GM19240 (cell line): ENCODE results near the gene TSPAN17.
"Not testable (repeated sequence)": the region's sequence is repeated elsewhere in the genome, so short reads cannot be mapped to it uniquely, and the experiment has no call there.

Experiments
- DNase-seq: peaks from one replicate; pipeline ENCODE4 v3.0.0; 2011; ENCODE audit warnings: low spot score; ENCODE audit not compliant: insufficient read length

The TSPAN17 gene, protein sequence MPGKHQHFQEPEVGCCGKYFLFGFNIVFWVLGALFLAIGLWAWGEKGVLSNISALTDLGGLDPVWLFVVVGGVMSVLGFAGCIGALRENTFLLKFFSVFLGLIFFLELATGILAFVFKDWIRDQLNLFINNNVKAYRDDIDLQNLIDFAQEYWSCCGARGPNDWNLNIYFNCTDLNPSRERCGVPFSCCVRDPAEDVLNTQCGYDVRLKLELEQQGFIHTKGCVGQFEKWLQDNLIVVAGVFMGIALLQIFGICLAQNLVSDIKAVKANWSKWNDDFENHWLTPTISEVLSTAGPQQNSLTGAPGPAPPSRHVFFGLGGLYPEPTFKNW

DNA sequence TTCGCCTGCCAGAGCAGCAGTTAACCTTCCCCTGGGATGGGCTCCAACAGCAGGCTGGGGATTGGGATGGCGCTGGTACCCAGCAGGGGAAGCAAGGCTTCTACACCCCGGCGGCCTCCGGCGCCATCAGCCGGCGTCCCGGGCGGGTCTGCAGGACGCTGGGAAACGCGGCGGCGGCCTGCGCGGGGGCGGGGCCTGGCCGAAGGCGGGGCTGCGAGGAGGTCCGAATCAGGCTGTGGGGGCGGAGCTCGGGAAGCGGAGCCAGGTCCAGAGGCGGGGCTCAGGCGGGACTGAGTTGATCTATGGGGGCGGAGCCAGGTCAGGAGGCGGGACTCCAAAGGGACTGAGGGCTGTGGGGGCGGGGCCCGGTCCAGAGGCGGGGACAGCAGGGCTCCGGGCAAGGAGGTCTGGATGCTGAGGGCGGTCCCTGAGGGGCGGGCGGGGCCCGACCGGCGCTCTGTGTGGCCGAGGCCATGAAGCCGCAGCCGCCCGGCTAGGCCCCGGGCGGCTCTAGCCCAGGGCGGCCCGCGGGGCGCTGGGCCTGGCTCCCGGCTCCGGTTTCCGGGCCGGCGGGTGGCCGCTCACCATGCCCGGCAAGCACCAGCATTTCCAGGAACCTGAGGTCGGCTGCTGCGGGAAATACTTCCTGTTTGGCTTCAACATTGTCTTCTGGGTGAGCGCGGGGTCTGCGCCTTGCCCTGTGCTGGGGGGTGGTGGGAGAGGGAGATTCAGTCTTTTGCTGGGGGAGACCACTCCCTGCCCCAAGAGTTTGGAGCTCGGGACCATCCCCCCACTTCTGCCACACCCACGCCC lies at the start of gene TSPAN17:
Gene TSPAN17, plus strand, starts transcription at position 455 of the 813 bp plus-strand sequence. Its CDS starts 132 bp downstream, at position 587.
- DNase-seq, result peak; percentile 98

DNA sequence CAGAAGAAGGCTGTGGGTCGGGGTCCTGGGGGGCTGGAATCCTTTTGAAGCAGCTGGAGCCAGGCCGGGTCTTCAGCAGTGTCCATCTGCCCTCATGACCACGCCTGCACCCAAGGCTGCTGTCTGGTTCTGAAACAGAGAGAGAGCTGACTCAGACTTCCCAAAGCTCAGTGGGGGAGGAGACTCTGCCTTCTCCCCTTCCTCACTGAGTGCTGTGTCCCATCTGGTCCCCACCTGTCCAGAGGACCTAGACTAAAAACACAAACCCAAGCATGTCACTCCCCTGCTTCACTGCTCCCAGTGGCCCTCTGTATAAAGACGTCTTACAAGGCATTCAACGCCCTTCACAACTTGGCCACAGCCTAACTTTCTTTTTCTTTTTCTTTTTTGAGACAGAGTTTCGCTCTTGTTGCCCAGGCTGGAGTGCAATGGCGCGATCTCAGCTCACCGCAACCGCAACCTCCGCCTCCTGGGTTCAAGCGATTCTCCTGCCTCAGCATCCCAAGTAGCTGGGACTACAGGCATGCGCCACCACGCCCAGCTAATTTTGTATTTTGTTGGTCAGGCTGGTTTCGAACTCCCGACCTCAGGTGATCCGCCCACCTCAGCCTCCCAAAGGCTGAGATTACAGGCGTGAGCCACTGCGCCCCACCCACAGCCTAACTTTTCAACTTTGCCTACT lies 47.4 kb upstream of the TSPAN17 start:
- not testable (repeated sequence) for DNase-seq

DNA sequence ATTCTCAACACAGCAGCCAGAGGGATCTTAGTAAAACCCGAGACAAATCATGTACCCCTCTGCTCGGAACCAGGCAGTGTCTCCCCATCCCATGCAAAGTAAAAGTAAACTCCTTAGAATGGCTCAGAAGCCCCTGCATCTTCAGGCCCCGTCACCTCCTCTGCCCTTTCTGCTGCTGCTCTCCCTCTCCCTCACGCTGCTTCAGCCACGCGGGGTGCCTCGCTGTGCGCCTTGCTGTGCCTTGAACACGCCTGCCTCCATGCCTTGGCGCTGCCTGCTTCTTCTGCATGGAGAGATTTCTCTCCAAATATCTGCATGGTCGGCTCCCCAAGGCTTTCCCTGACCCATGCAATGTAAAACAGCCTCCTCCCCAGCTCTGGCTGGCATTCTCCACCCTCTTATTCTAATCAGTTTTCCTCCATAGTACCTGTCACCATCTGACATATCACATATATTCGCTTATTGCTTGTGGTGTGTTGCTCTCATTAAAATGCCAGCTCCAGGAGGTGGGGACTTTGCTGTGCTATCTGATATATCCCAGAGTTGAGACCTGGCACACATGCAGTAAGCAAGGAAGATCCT lies 45.3 kb upstream of the TSPAN17 start:
- DNase-seq, result no peak

DNA sequence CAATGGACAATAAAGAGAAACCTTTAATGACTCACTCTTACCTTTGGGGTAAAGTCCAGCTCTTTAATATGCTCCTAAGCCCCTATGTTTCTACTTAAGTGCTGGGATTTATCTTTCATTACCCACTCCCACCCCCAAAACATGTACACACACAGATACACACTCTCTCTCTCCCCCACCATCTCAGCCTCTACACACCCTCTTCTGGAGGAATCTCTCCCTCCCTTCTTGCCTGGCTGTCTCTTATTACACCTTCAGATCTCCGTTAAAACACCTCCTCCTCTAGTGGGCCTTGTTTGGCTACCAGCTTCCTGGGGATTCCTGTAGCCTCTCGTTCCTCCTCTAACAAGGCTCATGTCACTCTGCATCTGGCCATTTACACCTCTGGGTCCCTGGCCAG lies 44.2 kb upstream of the TSPAN17 start:
- DNase-seq, result no peak

DNA sequence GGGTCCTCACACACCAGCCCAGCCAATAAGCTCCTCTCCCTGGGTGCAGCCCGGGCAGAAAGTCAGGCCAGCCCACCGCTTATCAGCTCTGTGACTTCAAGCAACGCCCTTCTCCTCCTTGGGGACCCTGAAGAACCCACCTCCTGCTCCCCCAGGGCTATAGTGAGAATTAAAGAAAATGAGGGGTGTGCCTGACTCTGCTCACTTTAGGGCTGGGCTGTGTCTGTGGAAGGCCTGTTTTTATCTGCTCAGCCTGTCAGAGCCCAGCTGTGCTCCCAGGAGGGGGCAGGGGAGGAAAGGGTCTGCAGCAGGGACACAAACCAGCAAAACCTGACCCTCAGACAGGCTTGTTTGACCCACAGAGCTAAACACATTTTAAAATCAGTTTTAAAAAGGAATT lies 41.3 kb upstream of the TSPAN17 start:
- DNase-seq, result no peak

DNA sequence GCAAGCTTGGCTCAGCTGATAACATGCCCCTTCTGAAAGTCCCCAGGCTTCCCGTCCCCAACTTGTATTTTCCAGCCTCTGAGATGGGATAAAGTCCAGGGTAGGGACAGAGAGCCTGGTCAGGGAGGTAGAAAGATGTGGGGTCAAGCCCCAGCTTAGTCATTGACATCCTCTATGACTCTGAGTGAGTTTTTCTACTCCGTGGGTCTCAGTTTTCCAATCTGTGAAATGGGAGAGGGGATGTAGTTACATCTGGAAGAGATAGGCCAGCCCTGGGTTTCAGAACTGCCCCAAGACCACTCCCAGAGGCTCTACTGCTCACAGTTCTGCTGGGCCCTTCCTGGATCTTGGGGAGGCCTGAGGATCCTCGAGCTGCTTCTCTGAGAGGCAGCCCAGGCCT lies 40.4 kb upstream of the TSPAN17 start:
- DNase-seq, result no peak

DNA sequence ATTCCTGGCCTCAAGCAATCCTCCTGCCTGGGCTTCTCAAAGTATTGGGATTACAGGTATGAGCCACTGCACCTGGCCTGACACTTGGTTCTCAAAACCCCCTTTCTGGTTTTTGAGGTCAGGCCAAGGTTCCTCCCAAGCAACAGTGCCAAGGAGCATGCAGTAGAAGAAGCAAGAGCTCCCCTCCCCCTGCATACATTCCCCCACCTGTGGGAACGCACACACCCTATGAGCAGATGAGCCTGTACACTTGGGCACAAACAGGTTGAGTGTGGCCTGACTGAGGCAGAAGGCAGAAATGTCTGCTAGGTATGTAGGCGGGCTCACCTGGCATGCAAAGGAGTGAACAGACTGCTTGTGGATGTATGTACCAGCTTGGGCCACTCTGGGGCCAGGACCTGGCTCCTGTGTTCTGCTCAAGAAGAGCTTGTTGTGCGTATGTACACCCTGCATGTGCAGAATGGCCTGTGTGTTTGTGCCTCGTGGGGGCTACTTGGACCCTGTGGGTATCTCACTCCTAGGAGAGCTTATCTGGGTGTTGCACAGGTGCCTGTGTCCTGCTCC lies 39.1 kb upstream of the TSPAN17 start:
- no peak for DNase-seq

DNA sequence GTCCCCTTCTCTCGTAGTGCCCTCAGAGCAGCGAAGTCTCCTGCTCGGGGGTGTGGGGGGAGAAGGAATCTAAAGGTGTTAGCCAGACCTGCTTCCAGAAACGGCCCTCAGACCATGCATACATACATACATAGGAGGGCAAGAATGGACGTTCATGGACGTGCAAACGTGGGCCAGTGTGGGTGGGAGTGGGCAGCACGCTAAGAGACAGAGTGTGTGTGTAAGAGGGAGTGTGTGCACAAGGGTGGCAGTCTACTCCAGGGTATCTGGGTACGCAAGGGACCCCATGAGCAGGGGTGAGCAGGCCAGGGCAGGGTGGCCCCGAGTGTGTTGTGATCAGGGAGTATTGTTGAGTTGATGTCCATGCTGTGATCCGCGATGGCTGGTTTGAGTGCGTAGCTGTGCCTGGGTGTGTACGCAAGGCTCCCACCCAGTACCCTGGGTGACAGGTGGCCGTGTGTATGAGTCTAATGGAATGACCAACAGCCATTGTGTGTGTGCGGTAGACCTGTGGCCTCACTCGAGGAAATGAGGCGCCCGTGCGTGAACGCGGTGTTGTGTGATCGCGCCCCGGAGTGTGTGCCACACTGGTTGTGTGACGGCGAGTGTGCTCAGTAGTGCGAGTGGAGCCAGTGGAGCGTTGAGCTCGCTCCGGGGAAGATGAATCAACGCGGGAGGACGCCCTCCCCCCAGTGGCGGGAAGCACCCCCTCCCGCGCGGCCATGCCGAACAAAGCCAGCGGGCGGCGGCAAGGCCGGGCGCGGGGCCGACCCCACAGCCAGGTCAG lies 38.2 kb upstream of the TSPAN17 start:
- DNase-seq, result no peak

DNA sequence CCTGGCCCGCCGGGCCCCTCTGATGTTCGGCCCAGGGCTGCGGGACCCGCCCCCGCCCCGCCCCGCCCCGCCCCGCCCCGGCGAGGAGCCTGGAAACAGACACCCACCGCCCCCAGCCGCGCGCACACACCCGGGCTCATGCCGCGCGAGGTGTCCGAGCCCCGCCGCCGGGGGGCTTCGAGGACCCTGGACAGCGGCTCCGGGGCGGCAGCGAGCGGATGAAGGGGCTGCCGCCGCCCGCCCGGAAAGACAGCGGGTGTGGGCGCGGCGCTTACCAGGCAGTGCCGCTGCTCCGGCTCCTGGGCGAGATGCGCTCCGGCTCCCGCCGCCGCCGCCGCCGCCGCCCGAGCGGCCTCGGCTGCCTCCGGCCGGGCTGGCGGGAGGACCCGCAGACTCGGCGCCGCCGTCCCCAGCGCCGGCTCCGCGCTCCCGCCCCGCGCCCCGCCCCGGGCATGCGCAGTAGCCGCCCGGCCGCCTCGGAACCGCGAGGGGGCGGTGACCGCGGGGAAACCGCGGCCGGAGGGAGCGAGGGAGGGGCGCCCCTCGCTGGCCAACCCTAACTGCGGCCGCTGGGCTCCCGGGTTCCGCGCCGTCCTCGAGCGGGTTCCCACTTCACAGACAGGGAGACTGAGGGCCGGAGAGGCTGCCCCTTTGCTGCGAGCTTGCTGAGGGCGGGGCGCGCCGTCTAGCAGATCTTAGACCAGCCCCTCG lies 37.4 kb upstream of the TSPAN17 start, which contains the start of gene GPRIN1:
Gene GPRIN1, minus strand, starts transcription at position 433 of the 711 bp plus-strand sequence. CDS start 10,322 bp downstream, outside the sequence.
- peak; percentile 93 for DNase-seq

DNA sequence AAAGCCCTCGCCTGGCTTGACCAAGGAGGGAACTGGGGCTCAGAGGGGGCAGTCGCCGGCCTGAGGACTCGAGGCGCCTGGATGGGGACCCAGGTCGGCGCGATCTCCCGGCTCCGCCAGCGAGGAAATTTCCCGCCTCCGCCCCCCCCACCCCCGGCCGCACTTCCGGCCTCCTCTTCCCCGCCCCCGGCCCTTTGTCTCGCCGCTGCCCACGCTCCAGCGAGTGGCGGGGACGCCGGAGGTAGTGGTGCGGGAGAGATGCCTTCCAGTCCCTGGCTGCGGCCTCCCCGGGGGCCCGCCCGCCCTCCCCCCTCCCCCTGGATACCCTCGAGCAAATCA lies 36.9 kb upstream of the TSPAN17 start:
- no peak for DNase-seq

DNA sequence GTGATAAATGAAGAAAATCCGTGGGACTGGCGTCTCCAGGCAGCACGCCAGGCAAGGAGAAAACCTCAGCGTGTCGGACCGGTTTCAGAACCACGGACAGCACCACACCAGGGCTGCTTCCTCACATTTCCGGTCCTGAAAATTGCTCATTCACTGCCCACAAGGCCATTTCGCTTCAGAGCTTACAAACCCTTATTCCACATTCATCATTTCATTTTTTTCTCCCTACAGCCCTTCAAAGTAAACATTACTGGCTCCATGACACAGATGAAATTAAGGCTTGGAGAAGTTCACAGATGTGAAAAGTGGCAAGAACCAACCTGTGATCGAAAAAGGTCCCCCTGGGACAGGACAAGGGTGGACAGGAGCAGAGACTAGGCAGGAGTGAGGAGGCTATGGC lies 35.8 kb upstream of the TSPAN17 start:
- DNase-seq, result no peak

DNA sequence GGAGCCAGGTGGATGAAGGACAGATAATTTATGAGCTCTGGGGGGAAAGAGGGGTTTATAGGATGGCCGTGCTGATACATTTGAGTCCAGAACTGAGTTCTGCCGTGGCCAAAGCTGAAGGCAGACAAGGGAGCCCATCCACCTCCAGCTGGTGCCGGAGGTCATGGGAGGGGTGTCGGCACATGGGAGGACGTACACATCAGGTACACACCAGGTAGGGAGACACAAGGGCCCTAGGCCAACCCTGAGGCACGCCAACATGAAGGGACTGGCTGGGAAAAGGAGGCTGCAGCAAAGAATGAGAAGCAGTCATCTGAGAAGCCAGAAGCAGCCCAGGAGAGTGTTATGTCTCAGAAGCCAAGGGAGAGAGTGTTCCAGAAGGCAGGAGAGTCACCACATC lies 35.3 kb upstream of the TSPAN17 start:
- DNase-seq, result no peak

DNA sequence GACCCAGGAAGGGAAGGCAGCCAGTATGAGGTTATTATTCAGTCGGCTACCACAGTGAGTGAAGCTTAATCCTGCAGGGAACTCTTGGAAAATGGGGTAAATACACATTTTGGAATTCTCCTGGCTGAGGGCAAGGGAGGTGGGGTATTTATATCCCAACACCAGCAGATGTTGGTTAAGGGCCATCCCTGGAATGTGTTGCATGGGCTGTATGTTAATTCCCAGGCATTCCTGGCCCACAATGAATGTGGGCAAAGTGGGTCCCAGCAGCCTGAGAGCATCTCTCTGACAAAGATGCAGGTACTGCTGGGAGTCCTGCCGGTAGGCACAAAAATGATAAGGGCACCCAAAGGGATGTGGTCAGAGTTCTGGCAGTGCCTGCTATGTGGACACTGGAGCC lies 34.4 kb upstream of the TSPAN17 start:
- DNase-seq, result no peak

DNA sequence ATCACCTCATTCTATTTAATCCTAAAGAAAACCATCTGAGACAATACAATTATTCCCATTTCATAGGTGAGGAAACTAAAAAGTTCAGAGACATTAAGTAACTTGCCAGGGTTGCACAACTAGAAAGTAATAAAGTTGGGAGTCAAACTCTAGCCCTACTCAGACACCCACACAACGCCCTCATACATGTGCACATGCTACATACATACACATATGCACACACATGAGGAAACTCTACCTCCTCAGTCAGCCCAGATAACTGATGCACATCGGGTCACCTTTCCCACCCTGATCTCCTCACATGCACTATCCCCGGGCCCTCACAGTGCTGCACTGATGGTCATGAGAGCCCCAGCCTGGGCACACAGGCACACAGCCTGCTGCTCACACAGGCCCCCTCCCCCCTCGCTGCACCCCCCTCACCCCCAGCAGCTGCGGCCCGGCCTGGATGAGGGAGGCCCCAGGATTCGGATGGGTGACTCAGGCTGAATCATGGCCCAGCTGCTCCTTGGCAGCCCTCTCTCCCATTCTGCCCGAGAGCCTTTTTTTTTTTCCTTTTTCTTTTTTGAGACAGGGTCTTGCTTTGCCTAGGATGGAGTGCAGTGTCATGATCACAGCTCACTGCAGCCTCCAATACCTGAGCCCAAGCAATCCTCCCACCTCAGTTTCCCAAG lies 32.3 kb upstream of the TSPAN17 start:
- DNase-seq, result no peak

DNA sequence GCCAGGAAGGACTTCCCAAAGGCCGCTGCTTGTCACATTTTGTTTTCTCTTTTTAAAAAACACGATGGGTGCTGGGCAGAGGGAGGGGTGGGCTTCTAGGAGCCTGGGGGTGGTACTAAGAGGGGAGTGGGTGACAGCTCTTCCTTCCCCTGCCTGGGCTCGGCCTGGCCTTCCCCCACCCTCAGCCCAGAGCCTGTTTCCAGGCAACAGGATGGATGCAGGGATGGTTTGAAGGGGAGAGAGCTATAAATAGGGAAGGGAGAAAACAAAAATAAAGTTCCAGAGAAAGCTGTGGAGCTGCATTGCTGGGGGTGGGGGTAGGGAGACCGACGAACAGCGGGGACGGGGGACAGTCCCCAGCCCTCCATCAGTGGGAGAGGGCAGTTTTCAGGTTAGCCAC lies 30.8 kb upstream of the TSPAN17 start:
- no peak for DNase-seq

DNA sequence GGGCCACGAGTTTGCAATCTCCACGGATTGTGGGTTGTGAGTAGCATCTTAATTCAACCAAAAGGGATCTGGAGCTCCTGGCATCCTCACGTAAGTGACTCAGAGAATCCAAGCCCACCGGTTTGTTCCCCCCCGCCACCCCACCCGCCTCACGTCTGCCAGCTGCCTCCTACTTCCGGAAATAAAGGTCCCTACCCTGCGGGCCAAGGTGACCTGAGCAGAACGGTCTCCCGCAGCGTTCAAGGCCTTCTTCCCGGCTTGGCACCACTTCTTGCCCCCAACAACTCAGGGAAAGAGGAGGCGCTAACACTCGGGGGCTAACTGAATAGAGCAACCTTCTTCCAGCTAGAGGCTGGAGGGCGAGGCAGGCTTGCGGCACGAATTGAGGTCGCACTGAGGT lies 28.5 kb upstream of the TSPAN17 start:
- DNase-seq, result no peak

DNA sequence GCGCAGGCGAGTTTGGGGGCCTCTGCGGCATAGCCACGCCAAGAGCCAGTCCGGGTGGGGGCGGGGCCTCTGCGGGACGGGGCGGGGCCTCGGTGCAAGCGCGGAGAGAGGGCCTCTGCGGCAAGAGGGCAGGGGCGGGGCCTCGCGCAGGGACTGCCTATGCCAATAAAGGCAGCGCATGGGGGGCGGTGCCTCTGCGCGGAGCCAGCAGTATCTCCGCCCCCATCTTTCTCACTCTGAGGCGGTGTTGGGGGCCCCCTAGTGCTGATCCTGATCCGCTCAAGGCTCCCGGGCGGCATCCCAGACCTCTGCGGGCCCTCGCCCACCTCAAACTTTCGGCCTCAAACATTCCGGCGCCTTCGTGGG lies 28.1 kb upstream of the TSPAN17 start:
- peak; percentile 77 for DNase-seq

DNA sequence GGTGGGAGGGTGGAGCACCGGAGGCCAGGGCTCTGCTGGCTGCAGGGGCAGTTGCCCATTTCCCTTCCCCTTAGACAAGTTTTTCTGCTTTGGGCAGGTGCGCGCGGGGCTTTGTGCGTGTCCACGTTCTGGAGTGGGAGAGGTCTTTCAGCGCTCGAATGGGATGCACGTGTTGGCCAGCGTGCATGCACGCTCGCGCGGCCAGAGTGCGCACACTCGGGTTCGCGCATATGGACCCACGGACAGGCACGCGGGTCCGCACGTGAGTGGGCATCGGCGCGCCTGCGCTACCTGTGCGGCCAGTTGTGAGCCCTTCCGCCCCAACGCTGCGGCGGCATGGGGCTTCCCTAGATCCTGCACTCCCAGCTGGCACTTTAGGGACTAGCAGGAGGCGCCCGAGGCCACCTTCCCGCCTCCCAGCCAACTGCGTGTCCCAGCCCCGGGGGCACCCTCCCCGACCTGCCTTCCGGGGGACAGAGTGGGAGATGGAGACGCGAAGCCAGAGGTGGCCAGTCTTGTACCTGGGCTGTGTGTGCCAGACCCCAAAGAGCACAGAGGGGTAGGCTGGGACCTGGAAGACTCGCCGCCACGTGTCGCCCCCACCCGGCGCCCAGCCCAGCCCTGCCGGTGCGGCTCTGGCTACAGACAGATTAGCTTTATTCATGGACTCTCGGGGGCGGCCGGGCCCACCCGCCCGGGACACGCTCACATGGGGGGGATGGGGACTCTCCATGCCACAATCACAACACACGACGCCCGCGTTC lies 27.5 kb upstream of the TSPAN17 start:
- no peak for DNase-seq
